Measurements from ENCODE around the gene SCYL2.

- TF ChIP-seq POLR2A (IDR thresholded peaks at IDR 0.05) (no peak), CTCF (IDR thresholded peaks at IDR 0.05 in 4 of 5, conservative IDR thresholded peaks at IDR 0.05 in 1 of 5) (no peak)
Measured at GRCh38 chr12:100368066-100368465, 101.1 kb downstream of the SCYL2 start.

Measured in gastrocnemius medialis (tissue), 4 donors.